Tibial nerve (tissue), 4 donors: ENCODE data around the gene CIZ1.

Source experiments
- EP300 ChIP-seq, 2 donors: sonication (generic); formaldehyde crosslinking; IDR thresholded peaks; one replicate each; pipeline ENCODE4 v1.6.1; 2017; ENCODE audit warnings: antibody characterized with exemption in 2 of 2, mild to moderate bottlenecking in 1 of 2
- POLR2A ChIP-seq, 2 donors: fragments of 450-650 bp; IDR thresholded peaks; one replicate each; pipeline ENCODE4 v1.6.1; 2017; ENCODE audit warnings: antibody characterized with exemption in 2 of 2, mild to moderate bottlenecking in 2 of 2, moderate library complexity in 2 of 2
- TF ChIP-seq, protein P1 (sequence below), 5 experiments: fragments of 200-600 bp in 3 of 5; fragments of 450-650 bp in 2 of 5; sonication (generic) in 3 of 5; IDR thresholded peaks; one replicate each; pipeline ENCODE4 v1.5.1; 2016 to 2019; ENCODE audit warnings: antibody characterized with exemption in 5 of 5, mild to moderate bottlenecking in 3 of 5, moderate library complexity in 2 of 5

DNA sequence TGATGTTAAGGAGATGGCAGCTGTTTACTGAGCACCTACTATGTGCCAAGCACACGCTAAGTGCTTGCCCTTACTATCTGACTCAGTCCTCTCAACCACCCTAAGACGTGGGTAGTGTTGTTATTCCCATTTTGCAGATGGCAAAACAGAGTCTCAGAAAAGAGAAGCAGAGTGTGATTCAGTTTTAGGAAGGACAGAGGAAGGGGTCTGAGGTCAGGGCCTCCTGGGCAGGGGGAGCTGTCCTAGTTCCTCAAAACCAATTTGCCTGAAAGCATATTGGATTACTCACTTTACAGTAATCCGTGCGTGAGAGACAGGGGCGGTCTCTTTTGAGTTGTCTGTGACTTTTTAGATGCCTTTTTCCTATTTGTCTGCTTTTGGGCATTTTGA is 35.0 kb upstream of the CIZ1 start:
- TF ChIP-seq, protein P1, sequence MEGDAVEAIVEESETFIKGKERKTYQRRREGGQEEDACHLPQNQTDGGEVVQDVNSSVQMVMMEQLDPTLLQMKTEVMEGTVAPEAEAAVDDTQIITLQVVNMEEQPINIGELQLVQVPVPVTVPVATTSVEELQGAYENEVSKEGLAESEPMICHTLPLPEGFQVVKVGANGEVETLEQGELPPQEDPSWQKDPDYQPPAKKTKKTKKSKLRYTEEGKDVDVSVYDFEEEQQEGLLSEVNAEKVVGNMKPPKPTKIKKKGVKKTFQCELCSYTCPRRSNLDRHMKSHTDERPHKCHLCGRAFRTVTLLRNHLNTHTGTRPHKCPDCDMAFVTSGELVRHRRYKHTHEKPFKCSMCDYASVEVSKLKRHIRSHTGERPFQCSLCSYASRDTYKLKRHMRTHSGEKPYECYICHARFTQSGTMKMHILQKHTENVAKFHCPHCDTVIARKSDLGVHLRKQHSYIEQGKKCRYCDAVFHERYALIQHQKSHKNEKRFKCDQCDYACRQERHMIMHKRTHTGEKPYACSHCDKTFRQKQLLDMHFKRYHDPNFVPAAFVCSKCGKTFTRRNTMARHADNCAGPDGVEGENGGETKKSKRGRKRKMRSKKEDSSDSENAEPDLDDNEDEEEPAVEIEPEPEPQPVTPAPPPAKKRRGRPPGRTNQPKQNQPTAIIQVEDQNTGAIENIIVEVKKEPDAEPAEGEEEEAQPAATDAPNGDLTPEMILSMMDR (IDR thresholded peaks at IDR 0.05) = no peak
- TF ChIP-seq EP300 (IDR thresholded peaks at IDR 0.05) (no peak), POLR2A (IDR thresholded peaks at IDR 0.05) (no peak)
